PC-9 (cell line): ENCODE measurements around the gene EIF2S3. TPM values are rescaled to one million over a fixed set of nuclear protein-coding genes. Genes with fewer than 3 reads are reported as not detected.

Source experiments
- BruUV-seq: library from RNA; stranded (reverse); fragments of 400-500 nt; replicated peaks from 2 replicates; lab custom pipeline; 2021; lab: Mats Ljungman, UMichigan
- CTCF ChIA-PET: fragments of 300-600 bp; sonication (Branson Sonifier 250); formaldehyde crosslinking; loops from one replicate; lab custom pipeline; 2022; ENCODE audit warnings: antibody characterized with exemption; lab: Charles Lee
- POLR2A ChIA-PET: fragments of 300-600 bp; sonication (Branson Sonifier 250); formaldehyde crosslinking; loops from one replicate; lab custom pipeline; 2022; ENCODE audit warnings: antibody characterized with exemption; ENCODE audit not compliant: unreplicated experiment; lab: Charles Lee
- DNase-seq, 2 experiments: peaks; one replicate each; pipeline versions ENCODE4 v3.0.0 to v3.0.0-alpha.2; 2015 to 2022; ENCODE audit warnings: mixed read lengths in 1 of 2
- H2AFZ ChIP-seq: fragments of 200-600 bp; sonication (generic); 2 replicates; pipeline ENCODE4 v1.8.1; 2017; ENCODE audit warnings: antibody characterized with exemption
- H3F3A ChIP-seq: fragments of 200-600 bp; sonication (generic); 2 replicates; pipeline ENCODE4 v1.8.1; 2017; ENCODE audit warnings: antibody characterized with exemption, mild to moderate bottlenecking, low read depth; ENCODE audit not compliant: insufficient read depth
- H3K27ac ChIP-seq: fragments of 200-600 bp; sonication (generic); 2 replicates; pipeline ENCODE4 v1.6.1; 2016; ENCODE audit warnings: mixed run types
- H3K27me3 ChIP-seq: fragments of 200-600 bp; sonication (generic); 2 replicates; pipeline ENCODE4 v1.6.1; 2016; ENCODE audit warnings: low read depth, mixed run types; ENCODE audit not compliant: insufficient read depth
- H3K36me3 ChIP-seq: fragments of 200-600 bp; sonication (generic); 2 replicates; pipeline ENCODE4 v1.6.1; 2016; ENCODE audit warnings: low read depth, mixed run types
- H3K4me1 ChIP-seq: fragments of 200-600 bp; sonication (generic); replicated peaks from 2 replicates; pipeline ENCODE4 v1.6.1; 2016; ENCODE audit warnings: mixed run types; ENCODE audit not compliant: insufficient read depth
- H3K4me2 ChIP-seq: fragments of 200-600 bp; sonication (generic); 2 replicates; pipeline ENCODE4 v1.6.1; 2017; ENCODE audit warnings: mixed run types
- H3K4me3 ChIP-seq: fragments of 200-600 bp; sonication (generic); 2 replicates; pipeline ENCODE4 v1.6.1; 2016; ENCODE audit warnings: mixed run types
- H3K79me2 ChIP-seq: fragments of 200-600 bp; sonication (generic); 2 replicates; pipeline ENCODE4 v1.6.1; 2017; ENCODE audit warnings: low read depth, mixed run types
- H3K9me2 ChIP-seq: fragments of 200-600 bp; sonication (generic); 2 replicates; pipeline ENCODE4 v1.8.1; 2017; ENCODE audit warnings: mild to moderate bottlenecking; ENCODE audit not compliant: insufficient read depth
- H3K9me3 ChIP-seq: fragments of 200-600 bp; sonication (generic); 2 replicates; pipeline ENCODE4 v1.8.1; 2016; ENCODE audit warnings: low read depth; ENCODE audit not compliant: insufficient read depth
- H4K20me1 ChIP-seq: fragments of 200-600 bp; sonication (generic); 2 replicates; pipeline ENCODE4 v1.8.1; 2017; ENCODE audit not compliant: insufficient read depth
- EZH2 ChIP-seq: fragments of 200-600 bp; sonication (generic); IDR thresholded peaks from 2 replicates; pipeline ENCODE4 v1.8.0; 2017; ENCODE audit warnings: antibody characterized with exemption, low read depth
- intact Hi-C: fragments of 100-400 bp; cut with micrococcal nuclease; formaldehyde crosslinking; loops from one replicate; pipeline ENCODE4 v1.10.0; 2022; ENCODE audit not compliant: unreplicated experiment
- total RNA-seq: library from RNA; stranded (reverse); gene quantifications from 2 replicates; pipeline ENCODE4 v1.2.3, GENCODE V29; 2021
- TF ChIP-seq, protein P1 (sequence below): fragments of 200-600 bp; sonication (generic); conservative IDR thresholded peaks from 2 replicates; pipeline ENCODE4 v1.6.1; 2017; ENCODE audit warnings: mixed run types, antibody characterized with exemption, mild to moderate bottlenecking, moderate library complexity

The EIF2S3 gene
- total RNA-seq, 1 experiment from 2014 or later: 252 TPM

DNA sequence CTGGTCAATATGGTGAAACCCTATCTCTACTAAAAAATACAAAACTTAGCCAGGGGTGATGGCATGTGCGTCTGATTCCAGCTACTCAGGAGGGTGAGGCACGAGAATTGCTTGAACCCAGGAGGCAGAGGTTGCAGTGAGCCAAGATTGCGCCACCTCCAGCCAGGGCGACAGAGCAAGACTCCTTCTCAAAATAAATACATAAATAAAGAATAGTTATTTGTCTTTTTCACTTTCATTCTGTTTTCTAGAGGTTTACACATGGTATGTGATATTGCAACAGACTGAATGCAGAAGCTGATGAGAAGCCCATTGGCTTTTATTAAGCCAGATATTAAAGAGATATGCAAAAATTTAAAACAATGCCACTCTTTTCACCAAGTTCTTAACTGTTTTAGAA, 35.9 kb upstream of the EIF2S3 start:
- H3K27me3 ChIP-seq: no peaks in the 10 kb centered on the region
- no peak overlapping the region for H3K4me3 ChIP-seq
- intact Hi-C loops: no loop called here
- no peak overlapping the region for H3K4me2 ChIP-seq
- no peaks in the 10 kb centered on the region; the same call in 1 of the 2 replicates for H3F3A ChIP-seq
- H2AFZ ChIP-seq: no peak overlapping the region
- no peaks in the 10 kb centered on the region for H3K36me3 ChIP-seq
- H3K4me1 ChIP-seq: peaks cover 9% of the 10 kb centered on the region; the same call in 1 of the 2 replicates
- POLR2A ChIA-PET: interaction anchor here (0.6 kb wide), 1 partner anchor 57 kb away, joined by 3 read pairs; no protein-coding TSS in a partner anchor
- peaks cover 30% of the 10 kb centered on the region for H3K79me2 ChIP-seq
- no peaks in the 10 kb centered on the region for H3K9me3 ChIP-seq
- BruUV-seq: no TSS peak
- H3K27ac ChIP-seq: no peak overlapping the region
- H4K20me1 ChIP-seq: no peaks in the 10 kb centered on the region
- CTCF ChIA-PET: no interaction called here
- DNase-seq: no peak
- TF ChIP-seq, protein P1, sequence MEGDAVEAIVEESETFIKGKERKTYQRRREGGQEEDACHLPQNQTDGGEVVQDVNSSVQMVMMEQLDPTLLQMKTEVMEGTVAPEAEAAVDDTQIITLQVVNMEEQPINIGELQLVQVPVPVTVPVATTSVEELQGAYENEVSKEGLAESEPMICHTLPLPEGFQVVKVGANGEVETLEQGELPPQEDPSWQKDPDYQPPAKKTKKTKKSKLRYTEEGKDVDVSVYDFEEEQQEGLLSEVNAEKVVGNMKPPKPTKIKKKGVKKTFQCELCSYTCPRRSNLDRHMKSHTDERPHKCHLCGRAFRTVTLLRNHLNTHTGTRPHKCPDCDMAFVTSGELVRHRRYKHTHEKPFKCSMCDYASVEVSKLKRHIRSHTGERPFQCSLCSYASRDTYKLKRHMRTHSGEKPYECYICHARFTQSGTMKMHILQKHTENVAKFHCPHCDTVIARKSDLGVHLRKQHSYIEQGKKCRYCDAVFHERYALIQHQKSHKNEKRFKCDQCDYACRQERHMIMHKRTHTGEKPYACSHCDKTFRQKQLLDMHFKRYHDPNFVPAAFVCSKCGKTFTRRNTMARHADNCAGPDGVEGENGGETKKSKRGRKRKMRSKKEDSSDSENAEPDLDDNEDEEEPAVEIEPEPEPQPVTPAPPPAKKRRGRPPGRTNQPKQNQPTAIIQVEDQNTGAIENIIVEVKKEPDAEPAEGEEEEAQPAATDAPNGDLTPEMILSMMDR: no peak
- no peak for TF ChIP-seq EZH2
- H3K9me2 ChIP-seq: no peaks in the 10 kb centered on the region

DNA sequence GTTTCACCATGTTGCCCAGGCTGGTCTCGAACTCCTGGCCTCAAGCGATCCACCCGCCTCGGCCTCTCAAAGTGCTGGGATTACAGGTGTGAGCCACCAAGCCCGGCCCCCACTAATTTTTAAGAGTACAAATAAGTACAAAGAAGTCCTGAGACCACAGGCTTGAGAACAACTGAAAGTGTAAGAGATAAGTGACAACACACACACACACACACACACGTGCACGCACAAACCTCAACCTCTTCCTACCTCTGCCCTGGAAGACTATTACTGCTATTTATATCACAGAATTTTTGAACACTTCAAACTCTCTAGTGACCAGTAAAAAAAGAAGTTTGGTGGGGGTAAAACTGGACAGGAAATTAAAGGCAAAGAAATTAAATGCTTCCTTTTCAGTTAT, 35.3 kb upstream of the EIF2S3 start:
- BruUV-seq: no TSS peak
- H3K36me3 ChIP-seq: no peaks in the 10 kb centered on the region
- CTCF ChIA-PET: no interaction called here
- no peak for DNase-seq
- intact Hi-C loops: no loop called here
- no peaks in the 10 kb centered on the region for H3K9me3 ChIP-seq
- no peaks in the 10 kb centered on the region; the same call in 1 of the 2 replicates for H3F3A ChIP-seq
- no peak for TF ChIP-seq EZH2
- TF ChIP-seq, protein P1: no peak
- no peak overlapping the region for H2AFZ ChIP-seq
- H3K4me2 ChIP-seq: no peak overlapping the region
- H3K4me1 ChIP-seq: peaks cover 10% of the 10 kb centered on the region; the same call in 1 of the 2 replicates
- no peaks in the 10 kb centered on the region for H3K27me3 ChIP-seq
- H4K20me1 ChIP-seq: no peaks in the 10 kb centered on the region
- POLR2A ChIA-PET: interaction anchor here (0.6 kb wide), 1 partner anchor 58 kb away, joined by 3 read pairs; no protein-coding TSS in a partner anchor
- H3K9me2 ChIP-seq: no peaks in the 10 kb centered on the region
- H3K27ac ChIP-seq: no peak overlapping the region
- no peak overlapping the region for H3K4me3 ChIP-seq
- H3K79me2 ChIP-seq: peaks cover 36% of the 10 kb centered on the region

DNA sequence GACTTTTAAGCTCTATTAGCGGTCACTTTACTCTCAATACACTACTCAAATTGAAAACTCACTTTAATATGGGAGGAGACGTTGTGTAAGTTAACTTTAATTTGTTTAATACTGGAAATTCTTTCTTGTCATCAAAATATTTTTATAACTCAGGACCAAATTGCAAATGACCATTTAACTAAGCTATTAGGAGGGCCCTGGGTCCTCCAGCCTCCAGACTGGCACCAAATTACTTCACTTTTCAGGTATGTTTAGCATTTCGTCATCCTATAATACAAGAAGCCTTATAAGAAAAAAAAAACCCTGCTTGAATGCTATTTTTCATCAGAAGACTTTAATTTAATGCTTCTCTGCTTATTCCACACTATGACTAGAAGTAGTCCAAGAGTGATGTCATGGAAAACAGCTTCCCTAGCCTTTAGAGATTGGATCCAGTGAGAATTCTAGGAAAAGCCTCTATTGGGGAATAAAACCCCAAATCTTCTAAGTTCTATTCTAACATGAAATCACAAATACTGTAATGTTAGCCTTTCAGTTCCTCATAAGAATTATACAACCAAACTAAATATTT, 34.4 kb upstream of the EIF2S3 start:
- Histone ChIP-seq H3K4me1 (peaks cover 10% of the 10 kb centered on the region; the same call in 1 of the 2 replicates), H3K36me3 (no peaks in the 10 kb centered on the region), H3K27ac (no peak overlapping the region), H3K4me2 (no peak overlapping the region), H3K79me2 (peaks cover 42% of the 10 kb centered on the region), H4K20me1 (no peaks in the 10 kb centered on the region), H3K4me3 (no peak overlapping the region), H3K9me2 (no peaks in the 10 kb centered on the region), H2AFZ (no peak overlapping the region), H3K27me3 (no peaks in the 10 kb centered on the region), H3F3A (no peaks in the 10 kb centered on the region; the same call in 1 of the 2 replicates), H3K9me3 (no peaks in the 10 kb centered on the region)
- no peak for DNase-seq
- ChIA-PET CTCF (no interaction called here), POLR2A (interaction anchor here (0.6 kb wide), 1 partner anchor 337 kb away, joined by 13 read pairs; no protein-coding TSS in a partner anchor)
- no TSS peak for BruUV-seq
- TF ChIP-seq EZH2: no peak
- TF ChIP-seq, protein P1: no peak
- intact Hi-C loops: no loop called here
